Ovary (tissue), 10 donors: ENCODE results near the gene DOCK4. TPM values are rescaled to one million over a fixed set of nuclear protein-coding genes. Genes with fewer than 3 reads are reported as not detected.
A peak's percentile ranks its signal among the peaks of the same experiment; 100 is the strongest.

ENCODE experiments used
- DNase-seq, 5 donors: peaks; one replicate each; pipeline ENCODE4 v3.0.0-alpha.2; 2019 to 2020
- H3K27ac ChIP-seq, 2 donors: fragments of 200-600 bp; one replicate each; pipeline versions ENCODE4 v1.5.1 to v1.8.0; 2019 to 2022
- H3K27me3 ChIP-seq: fragments of 200-600 bp; one replicate; pipeline ENCODE4 v1.8.0; 2022
- H3K36me3 ChIP-seq: fragments of 200-600 bp; sonication (generic); one replicate; pipeline ENCODE4 v1.5.1; 2019
- H3K4me1 ChIP-seq: one replicate; pipeline ENCODE4 v1.8.1; 2013; ENCODE audit warnings: mild to moderate bottlenecking, moderate library complexity; ENCODE audit not compliant: insufficient read depth
- H3K4me3 ChIP-seq: fragments of 200-600 bp; sonication (generic); one replicate; pipeline ENCODE4 v1.5.1; 2017
- H3K9me3 ChIP-seq, 2 donors: fragments of 200-600 bp in 1 of 2; sonication (generic) in 1 of 2; one replicate each; pipeline versions ENCODE4 v1.5.1 to v1.8.1; 2013 to 2019; ENCODE audit warnings: mild to moderate bottlenecking in 1 of 2, moderate library complexity in 1 of 2
- EP300 ChIP-seq: sonication (generic); formaldehyde crosslinking; IDR thresholded peaks from one replicate; pipeline ENCODE4 v1.6.1; 2017; ENCODE audit warnings: antibody characterized with exemption
- POLR2A ChIP-seq: fragments of 450-650 bp; IDR thresholded peaks from one replicate; pipeline ENCODE4 v1.6.1; 2017; ENCODE audit warnings: antibody characterized with exemption, mild to moderate bottlenecking, moderate library complexity
- WGBS, 3 donors: extraction: QIAGEN DNeasy Blood & Tissue Kit in 1 of 3; methylation state at CpG; one replicate each; pipeline versions ENCODE4 v1.1.5 to v1.1.7; 2013 to 2017; 5-methylcytosine and 5-hydroxymethylcytosine counted together
- intact Hi-C, 4 donors: fragments of 100-400 bp; cut with DNase I; formaldehyde crosslinking; loops; one replicate each; pipeline versions ENCODE4 v1.11.0 to v1.15.1; 2022 to 2023
- long read RNA-seq, 3 donors: library from polyadenylated mRNA in 2 of 3; unstranded in 2 of 3; transcript quantifications; one replicate each; pipeline ENCODE4 v2.0.0 and lab custom pipeline, GENCODE V29; 2021 to 2026
- polyA plus RNA-seq, 2 donors: library from polyadenylated mRNA; stranded (reverse); fragments of 200-250 nt in 1 of 2; fragments of 350-450 nt in 1 of 2; fragmentation: Illumina TruSeq in 1 of 2; extraction: RNeasy Lipid Tissue Mini Kit (QIAGEN cat#74804) in 1 of 2; gene quantifications; one replicate each; pipeline ENCODE4 v1.2.3, GENCODE V29; 2013 to 2014
- total RNA-seq, 7 donors: library from RNA; depleted of rRNA in 2 of 7; stranded (reverse); fragments of >200 nt in 2 of 7; fragmentation: NEBNext Ultra II Directional in 3 of 7; extraction: Animal tissue kit (Norgen Biotek cat#: 25700) in 3 of 7; gene quantifications; one replicate each; pipeline versions ENCODE4 v1.1.0 to v1.2.4, GENCODE V29; 2016 to 2023
- TF ChIP-seq, protein P1 (sequence below), 3 donors: fragments of 450-650 bp in 2 of 3; fragments of 200-600 bp in 1 of 3; IDR thresholded peaks; one replicate each; pipeline versions ENCODE4 v1.5.1 to v1.8.0; 2016 to 2022; ENCODE audit warnings: antibody characterized with exemption in 3 of 3, mild to moderate bottlenecking in 1 of 3
- donor health status: DM: no; HTN: no; CAD: no; lungs with moderate emphysema.
- donor health status: DM: no; HTN: no; CAD: no.
- donor health status: Bipolar disorder and iron deficiency.
- donor health status: DM: yes; HTN: yes; CAD: no.
- donor health status: DM: no; HTN: no; CAD: no.
- donor health status: DM: yes; HTN: yes; CAD: no.

Gene DOCK4, protein sequence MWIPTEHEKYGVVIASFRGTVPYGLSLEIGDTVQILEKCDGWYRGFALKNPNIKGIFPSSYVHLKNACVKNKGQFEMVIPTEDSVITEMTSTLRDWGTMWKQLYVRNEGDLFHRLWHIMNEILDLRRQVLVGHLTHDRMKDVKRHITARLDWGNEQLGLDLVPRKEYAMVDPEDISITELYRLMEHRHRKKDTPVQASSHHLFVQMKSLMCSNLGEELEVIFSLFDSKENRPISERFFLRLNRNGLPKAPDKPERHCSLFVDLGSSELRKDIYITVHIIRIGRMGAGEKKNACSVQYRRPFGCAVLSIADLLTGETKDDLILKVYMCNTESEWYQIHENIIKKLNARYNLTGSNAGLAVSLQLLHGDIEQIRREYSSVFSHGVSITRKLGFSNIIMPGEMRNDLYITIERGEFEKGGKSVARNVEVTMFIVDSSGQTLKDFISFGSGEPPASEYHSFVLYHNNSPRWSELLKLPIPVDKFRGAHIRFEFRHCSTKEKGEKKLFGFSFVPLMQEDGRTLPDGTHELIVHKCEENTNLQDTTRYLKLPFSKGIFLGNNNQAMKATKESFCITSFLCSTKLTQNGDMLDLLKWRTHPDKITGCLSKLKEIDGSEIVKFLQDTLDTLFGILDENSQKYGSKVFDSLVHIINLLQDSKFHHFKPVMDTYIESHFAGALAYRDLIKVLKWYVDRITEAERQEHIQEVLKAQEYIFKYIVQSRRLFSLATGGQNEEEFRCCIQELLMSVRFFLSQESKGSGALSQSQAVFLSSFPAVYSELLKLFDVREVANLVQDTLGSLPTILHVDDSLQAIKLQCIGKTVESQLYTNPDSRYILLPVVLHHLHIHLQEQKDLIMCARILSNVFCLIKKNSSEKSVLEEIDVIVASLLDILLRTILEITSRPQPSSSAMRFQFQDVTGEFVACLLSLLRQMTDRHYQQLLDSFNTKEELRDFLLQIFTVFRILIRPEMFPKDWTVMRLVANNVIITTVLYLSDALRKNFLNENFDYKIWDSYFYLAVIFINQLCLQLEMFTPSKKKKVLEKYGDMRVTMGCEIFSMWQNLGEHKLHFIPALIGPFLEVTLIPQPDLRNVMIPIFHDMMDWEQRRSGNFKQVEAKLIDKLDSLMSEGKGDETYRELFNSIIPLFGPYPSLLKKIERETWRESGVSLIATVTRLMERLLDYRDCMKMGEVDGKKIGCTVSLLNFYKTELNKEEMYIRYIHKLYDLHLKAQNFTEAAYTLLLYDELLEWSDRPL (N-terminal part only)
- 10 to 100 TPM; 15.7 to 39.7 (median 28.3) TPM for total RNA-seq
- polyA plus RNA-seq = 10 to 100 TPM in 1 of 2 donors, 1 to 10 TPM in 1; 9.5 to 15.7 TPM
- long read RNA-seq, donor 1, partial matches to known transcripts = 5 of 15 reads
- long read RNA-seq, donor 1, other reads (novel, unspliced or antisense) = 9 of 15 reads
- long read RNA-seq, donor 2 = 0 reads
- long read RNA-seq, donor 3, partial matches to known transcripts = 1 of 8 reads
- long read RNA-seq, donor 3, other reads (novel, unspliced or antisense) = 7 of 8 reads

DNA sequence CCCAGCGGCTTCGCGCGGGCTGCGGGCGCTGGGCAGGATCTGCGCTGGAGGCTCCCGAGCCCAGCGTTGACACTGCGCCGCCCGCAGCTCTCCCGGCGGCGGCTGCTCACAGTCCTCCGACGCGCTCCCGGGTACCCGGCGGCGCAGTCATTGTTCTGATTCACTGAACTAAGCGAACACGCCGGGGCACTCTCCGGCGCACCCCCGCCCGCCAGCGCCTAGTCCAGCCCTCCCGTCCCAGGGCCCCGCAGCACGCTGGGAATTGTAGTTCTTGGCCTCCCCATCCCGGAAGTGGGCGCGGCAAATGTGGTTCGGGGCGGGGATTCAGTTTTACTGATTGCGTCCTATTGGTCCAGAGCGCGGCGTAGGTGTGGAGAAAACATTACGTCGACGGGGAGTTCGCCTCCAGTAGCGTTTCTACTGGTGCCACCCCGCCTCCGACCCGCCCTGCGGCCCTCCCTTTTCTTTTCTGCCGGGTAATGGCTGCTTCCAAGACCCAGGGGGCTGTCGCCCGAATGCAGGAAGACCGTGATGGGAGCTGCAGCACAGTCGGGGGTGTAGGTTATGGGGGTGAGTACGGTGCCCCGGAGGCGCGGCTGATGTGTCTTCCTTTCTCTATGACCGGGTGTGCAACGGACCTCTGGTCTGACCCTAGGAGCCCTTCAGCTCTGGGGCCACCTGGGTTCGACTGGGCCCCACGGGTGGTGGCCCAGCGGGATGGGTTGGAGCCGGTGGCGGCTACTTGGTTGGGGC, at the start of gene DOCK4, which contains the start of gene ZNF277:
DOCK4 (minus strand) TSS at position 162 of the 753 bp plus-strand sequence. CDS start 261 bp downstream, outside the sequence.
ZNF277 (plus strand) TSS at position 458 of the 753 bp plus-strand sequence; CDS start at position 480, 22 bp downstream.
- no peaks in the 10 kb centered on the region for H3K36me3 ChIP-seq
- WGBS, 3 donors = 0% methylated on average over 58 to 67 of the region's 67 CpGs
- H3K9me3 ChIP-seq = no peaks in the 10 kb centered on the region
- H3K27me3 ChIP-seq = no peaks in the 10 kb centered on the region
- intact Hi-C loops = loop anchor here in 1 of 4 donors (5.0 kb wide), 1 partner anchor 246 kb away; the partner anchor contains the start of gene IFRD1
- TF ChIP-seq POLR2A (peak; percentile 47), EP300 (no peak)
- TF ChIP-seq, protein P1, sequence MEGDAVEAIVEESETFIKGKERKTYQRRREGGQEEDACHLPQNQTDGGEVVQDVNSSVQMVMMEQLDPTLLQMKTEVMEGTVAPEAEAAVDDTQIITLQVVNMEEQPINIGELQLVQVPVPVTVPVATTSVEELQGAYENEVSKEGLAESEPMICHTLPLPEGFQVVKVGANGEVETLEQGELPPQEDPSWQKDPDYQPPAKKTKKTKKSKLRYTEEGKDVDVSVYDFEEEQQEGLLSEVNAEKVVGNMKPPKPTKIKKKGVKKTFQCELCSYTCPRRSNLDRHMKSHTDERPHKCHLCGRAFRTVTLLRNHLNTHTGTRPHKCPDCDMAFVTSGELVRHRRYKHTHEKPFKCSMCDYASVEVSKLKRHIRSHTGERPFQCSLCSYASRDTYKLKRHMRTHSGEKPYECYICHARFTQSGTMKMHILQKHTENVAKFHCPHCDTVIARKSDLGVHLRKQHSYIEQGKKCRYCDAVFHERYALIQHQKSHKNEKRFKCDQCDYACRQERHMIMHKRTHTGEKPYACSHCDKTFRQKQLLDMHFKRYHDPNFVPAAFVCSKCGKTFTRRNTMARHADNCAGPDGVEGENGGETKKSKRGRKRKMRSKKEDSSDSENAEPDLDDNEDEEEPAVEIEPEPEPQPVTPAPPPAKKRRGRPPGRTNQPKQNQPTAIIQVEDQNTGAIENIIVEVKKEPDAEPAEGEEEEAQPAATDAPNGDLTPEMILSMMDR (IDR thresholded peaks at IDR 0.05) = no peak
- H3K27ac ChIP-seq = peak within 1 kb of the TSS; percentile 81 to 87
- peaks cover 2% of the 10 kb centered on the region for H3K4me1 ChIP-seq
- peak; percentile 99 to 100 (median 99) for DNase-seq
- H3K4me3 ChIP-seq = peak within 1 kb of the TSS; percentile 93

DNA sequence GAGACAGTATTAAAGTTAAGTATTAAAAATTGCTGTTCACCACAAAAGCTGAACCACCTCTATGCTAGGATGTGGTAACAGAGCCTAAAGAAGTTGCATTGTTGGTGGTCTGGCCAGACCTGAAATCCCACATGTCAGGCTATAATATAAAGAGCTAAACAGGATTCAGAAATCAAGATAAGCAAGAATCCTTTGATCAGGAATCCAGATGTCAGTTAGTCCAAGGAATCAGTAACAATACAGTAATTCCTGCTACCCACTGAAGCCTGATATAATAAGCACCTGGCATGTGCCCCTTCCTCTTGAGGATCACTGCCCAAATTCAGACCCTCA, 49.2 kb upstream of the DOCK4 start:
- H3K9me3 ChIP-seq = no peaks in the 10 kb centered on the region
- no peak overlapping the region for H3K27ac ChIP-seq
- H3K36me3 ChIP-seq = no peaks in the 10 kb centered on the region
- no peaks in the 10 kb centered on the region for H3K4me1 ChIP-seq
- TF ChIP-seq, protein P1 (IDR thresholded peaks at IDR 0.05) = no peak
- TF ChIP-seq EP300 (no peak), POLR2A (no peak)
- no peak for DNase-seq
- H3K27me3 ChIP-seq = no peaks in the 10 kb centered on the region
- H3K4me3 ChIP-seq = no peak overlapping the region
- intact Hi-C loops = no loop called here

DNA sequence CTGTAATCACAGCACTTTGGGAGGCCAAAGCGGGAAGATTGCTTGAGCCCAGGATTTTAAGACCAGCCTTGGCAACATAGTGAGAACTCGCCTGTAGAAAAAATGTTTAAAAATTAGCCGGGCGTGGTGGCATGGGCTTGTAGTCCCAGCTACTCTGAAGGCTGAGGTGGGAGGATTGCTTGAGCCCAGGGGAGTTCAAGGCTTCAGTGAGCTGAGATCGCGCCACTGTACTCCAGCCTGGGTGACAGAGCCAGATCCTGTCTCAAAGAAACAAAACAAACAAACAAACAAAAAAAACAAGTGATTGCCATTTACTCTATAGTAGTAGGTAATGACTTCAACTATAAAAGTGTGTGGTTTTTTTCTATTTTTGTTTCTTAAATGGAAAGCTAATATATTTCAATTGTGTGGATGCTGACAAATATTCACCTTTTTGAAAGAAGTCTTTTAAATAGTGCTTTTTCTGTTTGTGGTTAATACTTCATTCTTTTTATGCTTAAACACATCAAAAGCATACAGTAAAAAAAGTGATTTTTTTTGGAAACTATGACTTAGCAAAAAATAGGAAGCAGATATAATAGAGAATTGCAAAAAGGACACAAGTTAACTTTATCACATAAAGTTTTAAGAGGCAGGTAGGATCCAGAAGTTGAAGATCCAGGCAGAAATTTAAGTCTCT, 48.6 kb upstream of the DOCK4 start:
- WGBS, 3 donors = 80 to 91% (median 88%) methylated on average over 6 of the region's 6 CpGs
- Histone ChIP-seq H3K4me3 (no peak overlapping the region), H3K27ac (no peak overlapping the region), H3K27me3 (no peaks in the 10 kb centered on the region), H3K36me3 (no peaks in the 10 kb centered on the region), H3K9me3 (no peaks in the 10 kb centered on the region), H3K4me1 (no peaks in the 10 kb centered on the region)
- intact Hi-C loops = loop anchor here in 1 of 4 donors (5.0 kb wide), 1 partner anchor 1252 kb away; no protein-coding TSS in a partner anchor
- TF ChIP-seq POLR2A (no peak), EP300 (no peak)
- TF ChIP-seq, protein P1 (IDR thresholded peaks at IDR 0.05) = no peak
- DNase-seq = no peak
